GM13977 (cell line): ENCODE data around the gene EID2.

Experiments
- DNase-seq: peaks from one replicate; pipeline ENCODE4 v3.0.0; 2012; ENCODE audit warnings: low spot score
- in situ Hi-C: fragments of 300-500 bp; cut with MboI; formaldehyde crosslinking; loops from one replicate; pipeline ENCODE4 v1.12.0; 2022; ENCODE audit warnings: low sequenced_read_pairs, low pct_unique_long_range_greater_than_20kb, mixed read lengths, inconsistent platforms; ENCODE audit not compliant: unreplicated experiment
- TF ChIP-seq, protein P1 (sequence below): IDR thresholded peaks from 2 replicates; pipeline ENCODE4 v1.5.1; 2012; ENCODE audit warnings: mild to moderate bottlenecking, control low read depth; ENCODE audit not compliant: insufficient read depth; ENCODE audit errors: extremely low read depth, missing control alignments

EID2 gene

DNA sequence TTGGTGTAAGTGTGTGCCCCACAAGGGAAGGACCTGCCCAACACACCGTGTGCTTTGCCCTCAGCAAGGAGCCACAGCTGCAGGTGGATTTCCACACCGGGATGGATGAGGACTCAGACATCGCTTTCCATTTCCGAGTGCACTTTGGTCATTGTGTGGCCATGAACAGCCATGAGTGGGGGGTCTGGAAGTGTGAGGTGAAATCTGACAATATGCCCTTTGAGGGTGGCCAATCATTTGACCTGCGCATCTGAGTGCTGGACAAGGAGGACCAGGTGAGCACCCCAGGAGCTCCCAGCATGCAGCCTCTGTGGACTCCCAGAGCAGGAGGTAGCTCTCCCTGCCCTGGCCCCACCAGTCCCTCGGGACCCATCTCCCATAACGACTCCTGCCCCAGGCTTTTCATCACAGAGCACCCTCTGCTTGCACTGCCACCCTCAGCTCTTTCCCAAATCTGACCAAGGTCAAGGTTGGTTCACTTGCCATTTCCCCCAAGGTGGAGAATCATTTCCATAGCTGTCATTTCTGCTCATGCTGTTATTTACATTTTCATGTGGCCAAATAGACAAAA, 13.2 kb upstream of the EID2 start:
- TF ChIP-seq, protein P1, sequence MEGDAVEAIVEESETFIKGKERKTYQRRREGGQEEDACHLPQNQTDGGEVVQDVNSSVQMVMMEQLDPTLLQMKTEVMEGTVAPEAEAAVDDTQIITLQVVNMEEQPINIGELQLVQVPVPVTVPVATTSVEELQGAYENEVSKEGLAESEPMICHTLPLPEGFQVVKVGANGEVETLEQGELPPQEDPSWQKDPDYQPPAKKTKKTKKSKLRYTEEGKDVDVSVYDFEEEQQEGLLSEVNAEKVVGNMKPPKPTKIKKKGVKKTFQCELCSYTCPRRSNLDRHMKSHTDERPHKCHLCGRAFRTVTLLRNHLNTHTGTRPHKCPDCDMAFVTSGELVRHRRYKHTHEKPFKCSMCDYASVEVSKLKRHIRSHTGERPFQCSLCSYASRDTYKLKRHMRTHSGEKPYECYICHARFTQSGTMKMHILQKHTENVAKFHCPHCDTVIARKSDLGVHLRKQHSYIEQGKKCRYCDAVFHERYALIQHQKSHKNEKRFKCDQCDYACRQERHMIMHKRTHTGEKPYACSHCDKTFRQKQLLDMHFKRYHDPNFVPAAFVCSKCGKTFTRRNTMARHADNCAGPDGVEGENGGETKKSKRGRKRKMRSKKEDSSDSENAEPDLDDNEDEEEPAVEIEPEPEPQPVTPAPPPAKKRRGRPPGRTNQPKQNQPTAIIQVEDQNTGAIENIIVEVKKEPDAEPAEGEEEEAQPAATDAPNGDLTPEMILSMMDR = no peak
- in situ Hi-C loops = no loop called here
- DNase-seq = no peak

DNA sequence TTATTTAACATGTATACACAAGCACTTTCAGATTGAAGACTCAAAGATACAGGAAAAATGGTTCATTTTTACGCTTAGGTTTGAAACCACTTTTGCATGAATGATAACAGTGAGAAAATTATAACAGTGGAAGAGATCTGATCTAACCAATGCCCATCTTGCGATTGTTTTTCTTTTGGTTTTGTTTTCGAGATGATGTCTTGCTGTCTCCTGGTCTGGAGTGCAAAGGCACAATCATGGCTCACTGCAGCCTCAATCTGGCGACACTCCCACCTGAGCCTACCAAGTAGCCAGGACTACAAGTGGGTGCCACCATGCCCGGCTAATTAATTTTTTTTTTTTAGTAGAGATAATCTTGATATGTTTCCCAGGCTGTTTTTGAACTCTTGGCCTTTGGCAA, 10.2 kb upstream of the EID2 start:
- TF ChIP-seq, protein P1 = no peak
- DNase-seq = no peak
- in situ Hi-C loops = no loop called here

DNA sequence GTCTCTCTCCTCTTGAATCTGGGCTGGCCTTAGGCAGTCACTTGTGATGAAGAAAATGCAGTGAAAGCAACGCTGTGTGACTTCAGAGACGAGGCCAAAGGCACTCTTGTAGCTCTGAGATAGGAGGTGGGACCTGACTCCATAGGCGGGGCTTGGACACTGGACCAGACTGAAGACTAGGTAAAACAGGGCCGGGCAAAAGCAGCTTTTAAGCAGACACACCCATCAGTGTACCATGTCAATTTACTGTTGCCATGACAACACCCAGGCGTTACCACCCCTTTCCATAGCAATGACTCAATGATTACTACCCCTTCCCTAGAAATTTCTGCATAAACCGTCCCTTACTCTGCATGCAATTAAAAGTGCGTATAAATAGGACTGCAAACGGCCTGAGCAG, 6.6 kb upstream of the EID2 start:
- TF ChIP-seq, protein P1 = no peak
- in situ Hi-C loops = loop anchor here (10.0 to 25.0 kb wide), 2 partner anchors 298 to 434 kb away; partner anchors contain the start of gene FBL
- DNase-seq = no peak

DNA sequence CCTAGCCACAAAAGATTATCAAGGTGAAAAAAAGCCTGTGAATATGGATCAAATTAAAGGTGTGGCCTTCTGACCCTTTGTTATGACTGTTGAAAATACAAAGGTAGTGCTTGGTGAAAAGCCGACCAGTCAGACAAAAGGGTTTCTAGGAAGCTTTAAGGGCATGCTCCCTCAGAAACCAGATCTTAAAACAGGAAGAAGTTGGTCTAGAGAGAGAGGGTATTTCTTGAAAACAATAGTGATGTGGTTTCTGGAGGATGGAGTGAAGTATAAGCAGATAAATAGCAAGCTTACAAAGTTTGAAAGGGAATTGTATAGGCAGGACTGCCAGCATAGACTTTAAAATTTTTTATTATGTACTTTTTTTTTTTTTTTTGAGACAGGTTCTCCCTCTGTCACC, 5.0 kb upstream of the EID2 start:
- TF ChIP-seq, protein P1 = no peak
- in situ Hi-C loops = loop anchor here (5.0 to 25.0 kb wide), 3 partner anchors 117 to 433 kb away; partner anchors contain the start of gene FBL
- no peak for DNase-seq

DNA sequence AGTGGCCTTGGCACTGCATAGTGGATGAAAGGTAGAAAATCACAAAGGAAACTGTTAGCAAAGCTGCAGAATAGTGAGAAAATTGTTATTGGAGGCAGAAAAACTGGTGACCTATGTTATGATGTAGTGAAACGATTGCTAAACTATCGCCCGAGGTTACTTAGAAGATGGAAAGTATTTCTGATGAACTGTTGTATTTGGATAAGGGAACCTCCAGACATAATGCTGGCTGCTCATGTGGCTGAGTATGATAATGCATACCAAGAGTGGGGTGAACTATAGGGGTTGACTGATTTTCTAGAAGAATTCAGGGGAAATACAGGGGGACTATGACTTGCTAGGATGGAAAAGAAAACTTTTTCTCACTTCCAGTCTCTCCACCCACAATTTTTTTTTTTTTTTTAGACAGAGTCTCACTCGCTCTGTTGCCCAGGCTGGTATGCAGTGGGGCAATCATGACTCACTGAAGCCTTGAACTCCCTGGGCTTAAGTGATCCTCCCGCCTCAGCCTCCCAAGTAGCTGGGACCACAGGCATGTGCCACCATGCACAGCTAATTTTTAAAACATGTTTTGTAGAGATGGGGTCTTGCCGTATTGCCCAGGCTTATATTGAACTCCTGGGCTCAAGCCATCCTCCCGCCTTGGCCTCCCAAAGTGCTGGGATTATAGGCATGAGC, 4.4 kb upstream of the EID2 start:
- TF ChIP-seq, protein P1 = no peak
- in situ Hi-C loops = loop anchor here (5.0 to 25.0 kb wide), 3 partner anchors 118 to 432 kb away; partner anchors contain the start of gene FBL
- DNase-seq = no peak

DNA sequence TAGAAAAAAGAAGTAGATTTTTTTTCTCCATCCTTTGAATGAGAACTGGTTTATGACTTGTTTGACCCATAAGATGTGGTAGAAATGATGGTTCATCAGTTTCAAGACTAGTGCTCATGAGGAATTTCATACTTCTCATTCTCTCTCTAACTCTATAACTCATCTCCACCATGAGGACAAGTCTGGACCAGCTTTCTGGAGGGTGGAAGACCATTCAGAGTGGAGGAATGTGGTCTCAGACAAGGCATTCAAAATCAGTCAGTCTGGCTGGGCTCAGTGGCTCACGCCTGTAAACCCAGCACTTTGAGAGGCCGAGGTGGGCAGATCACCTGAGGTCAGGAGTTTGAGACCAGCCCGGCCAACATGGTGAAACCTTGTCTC, 3.5 kb upstream of the EID2 start:
- TF ChIP-seq, protein P1 = no peak
- DNase-seq = no peak
- in situ Hi-C loops = loop anchor here (5.0 to 25.0 kb wide), 3 partner anchors 119 to 431 kb away; partner anchors contain the start of gene FBL
